Brain pericyte (primary cell): ENCODE measurements around the gene PPM1E.
"Not testable (repeated sequence)": the region's sequence is repeated elsewhere in the genome, so short reads cannot be mapped to it uniquely, and the experiment has no call there.

Experiments
- DNase-seq: peaks from one replicate; pipeline ENCODE4 v3.0.0-alpha.2; 2012; ENCODE audit warnings: low read depth, low spot score

Gene PPM1E

DNA sequence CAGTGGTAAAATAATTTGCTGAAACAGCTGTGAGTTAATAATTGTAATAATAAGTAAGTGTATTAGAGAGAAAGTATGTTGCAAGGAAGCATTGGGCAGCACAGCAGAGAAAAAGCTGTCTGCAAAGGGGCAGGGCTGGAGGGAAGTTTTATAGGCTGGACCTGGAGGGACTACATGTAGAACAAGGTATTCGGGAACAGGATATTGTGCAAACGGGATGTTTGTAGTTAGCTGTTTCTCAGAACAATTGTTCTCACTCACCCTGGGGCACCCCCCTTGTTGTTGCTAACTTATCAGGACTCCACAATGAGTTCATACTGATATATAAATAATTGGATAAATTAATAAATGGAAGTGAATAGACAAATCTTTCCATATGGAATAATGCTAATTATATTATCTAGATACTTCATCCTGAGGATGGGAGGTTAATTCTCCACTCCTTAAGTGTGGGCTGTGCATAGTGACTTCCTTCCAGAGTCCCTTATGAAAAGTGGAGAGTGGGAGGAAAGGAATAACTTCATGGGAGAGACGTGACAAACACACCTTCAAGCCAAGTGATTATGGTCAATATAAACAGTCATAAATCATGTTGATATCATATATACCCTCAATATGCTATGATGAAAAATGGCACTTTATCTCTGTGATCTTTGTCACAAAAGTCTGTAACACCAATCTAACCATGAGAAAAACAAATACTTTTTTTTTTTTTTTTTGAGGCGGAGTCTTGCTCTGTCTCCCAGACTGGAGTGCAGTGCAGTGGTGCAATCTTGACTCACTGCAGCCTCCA is 85.4 kb downstream of the PPM1E start:
- no peak for DNase-seq

DNA sequence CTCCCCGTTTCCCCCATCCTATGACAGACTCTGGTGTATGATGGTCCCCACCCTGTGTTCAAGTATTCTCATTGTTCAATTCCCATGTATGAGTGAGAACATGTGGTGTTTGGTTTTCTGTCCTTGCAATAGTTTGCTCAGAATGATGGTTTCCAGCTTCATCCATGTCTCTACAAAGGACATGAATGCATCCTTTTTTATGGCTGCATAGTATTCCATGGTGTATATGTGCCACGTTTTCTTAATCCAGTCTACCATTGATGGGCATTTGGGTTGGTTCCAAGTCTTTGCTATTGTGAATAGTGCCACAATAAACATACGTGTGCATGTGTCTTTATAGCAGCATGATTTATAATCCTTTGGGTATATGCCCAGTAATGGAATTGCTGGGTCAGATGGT is 90.8 kb downstream of the PPM1E start:
- DNase-seq, result not testable (repeated sequence)

DNA sequence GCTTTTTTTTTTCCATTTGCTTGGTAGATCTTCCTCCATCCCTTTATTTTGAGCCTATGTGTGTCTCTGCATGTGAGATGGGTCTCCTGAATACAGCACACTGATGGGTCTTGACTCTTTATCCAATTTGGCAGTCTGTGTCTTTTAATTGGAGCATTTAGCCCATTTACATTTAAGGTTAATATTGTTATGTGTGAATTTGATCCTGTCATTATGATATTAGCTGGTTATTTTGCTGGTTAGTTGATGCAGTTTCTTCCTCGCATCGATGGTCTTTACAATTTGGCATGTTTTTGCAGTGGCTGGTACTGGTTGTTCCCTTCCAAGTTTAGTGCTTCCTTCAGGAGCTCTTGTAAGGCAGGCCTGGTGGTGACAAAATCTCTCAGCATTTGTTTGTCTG is 94.5 kb downstream of the PPM1E start:
- DNase-seq, result not testable (repeated sequence)

DNA sequence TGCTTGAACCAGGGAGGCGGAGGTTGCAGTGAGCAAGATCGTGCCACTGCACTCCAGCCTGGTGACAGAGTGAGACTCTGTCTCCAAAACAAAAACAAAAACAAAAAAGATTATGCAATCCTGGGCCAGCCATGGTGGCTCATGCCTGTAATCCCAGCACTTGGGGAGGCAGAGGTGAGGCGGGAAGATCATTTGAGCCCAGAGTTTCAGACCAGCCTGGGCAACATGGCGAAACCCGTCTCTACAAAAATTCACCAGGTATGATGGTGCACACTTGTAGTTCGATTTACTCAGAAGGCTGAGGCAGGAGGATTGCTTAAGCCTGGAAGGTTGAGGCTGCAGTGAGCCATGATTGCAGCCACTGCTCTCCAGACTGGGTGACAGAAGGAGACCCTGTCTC is 109.6 kb downstream of the PPM1E start:
- DNase-seq, result no peak

DNA sequence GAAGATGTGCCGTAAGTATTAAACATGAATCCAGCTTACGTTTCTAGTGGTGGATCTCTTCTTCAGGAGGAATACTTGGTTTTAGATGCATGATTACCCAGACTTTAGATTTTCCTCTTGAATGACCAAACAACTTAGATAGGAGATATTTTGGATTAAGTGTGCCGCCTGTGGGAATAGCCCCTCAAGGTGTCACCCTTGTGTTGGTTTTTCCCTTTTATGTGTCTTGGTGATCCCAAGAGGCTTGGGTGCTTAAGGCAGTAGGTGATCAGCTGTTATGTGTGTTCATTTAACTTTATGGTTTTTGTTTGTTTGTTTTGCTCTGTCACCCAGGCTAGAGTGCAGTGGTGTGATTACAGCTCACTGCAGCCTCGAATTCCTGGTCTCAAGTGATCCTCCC is 115.1 kb downstream of the PPM1E start:
- DNase-seq, result no peak

GRCh38 chr17:58873926-58874325 is 118.3 kb downstream of the PPM1E start:
- no peak for DNase-seq

GRCh38 chr17:58875261-58875660 is 119.6 kb downstream of the PPM1E start:
- DNase-seq, result no peak

- no peak for DNase-seq
Measured at GRCh38 chr17:58884161-58884560, 128.5 kb downstream of the PPM1E start.

GRCh38 chr17:58886514-58886913 is 130.9 kb downstream of the PPM1E start:
- DNase-seq, result no peak

- no peak for DNase-seq
Measured at GRCh38 chr17:58889928-58890327, 134.3 kb downstream of the PPM1E start.

DNA sequence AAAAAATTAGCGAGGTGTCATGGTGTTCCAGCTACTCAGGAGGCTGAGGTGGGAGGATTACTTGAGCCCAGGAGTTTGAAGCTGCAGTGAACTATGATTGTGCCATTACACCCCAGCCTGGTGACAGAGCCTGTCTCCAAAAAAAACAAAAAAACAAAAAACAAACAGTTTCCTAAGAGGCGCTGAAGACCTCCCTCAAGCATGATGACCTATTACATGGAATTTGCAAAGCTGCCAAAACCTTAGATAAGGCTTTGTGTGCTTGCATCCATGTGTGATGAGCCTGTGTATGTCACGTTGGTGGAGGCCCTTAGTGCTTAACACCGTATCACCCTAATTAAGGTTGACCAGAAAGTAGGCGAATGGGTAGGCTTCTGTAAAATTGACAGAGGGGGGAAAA is 143.5 kb downstream of the PPM1E start:
- DNase-seq, result no peak

- no peak for DNase-seq
Measured at GRCh38 chr17:58902322-58902721, 146.7 kb downstream of the PPM1E start.

DNA sequence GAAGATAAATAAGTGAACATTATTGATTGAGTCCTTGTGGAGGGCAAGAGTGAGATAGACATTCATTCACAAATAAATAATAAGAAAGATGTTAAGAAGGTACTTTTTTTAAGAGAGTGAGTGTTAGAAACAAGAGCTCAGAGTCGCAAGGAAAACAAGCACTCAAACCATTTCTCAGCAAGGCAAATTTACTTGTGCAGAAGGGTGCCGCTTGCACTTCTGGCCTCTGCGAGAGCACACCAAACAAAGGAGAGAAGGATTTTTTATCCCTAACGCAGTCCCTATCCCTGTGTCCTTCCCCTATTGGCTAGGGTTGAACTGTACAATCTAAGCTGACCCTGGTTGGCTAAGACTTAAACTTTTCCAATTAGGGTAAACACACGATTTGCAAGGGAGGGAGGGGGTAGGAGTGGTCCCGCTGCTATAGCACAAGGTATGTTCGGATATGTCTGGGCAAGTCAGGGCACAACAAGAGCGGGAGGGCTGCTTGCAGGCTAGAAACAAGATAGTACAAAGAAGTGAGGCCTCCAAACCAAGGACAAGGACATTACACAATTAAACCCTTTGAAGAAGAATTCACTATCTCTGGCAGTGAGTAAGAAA is 156.2 kb downstream of the PPM1E start:
- no peak for DNase-seq

GRCh38 chr17:58913552-58913951 is 157.9 kb downstream of the PPM1E start:
- DNase-seq, result no peak

GRCh38 chr17:58913971-58914769 is 158.5 kb downstream of the PPM1E start:
- DNase-seq, result no peak

- DNase-seq, result no peak
Measured at GRCh38 chr17:58917228-58917627, 161.6 kb downstream of the PPM1E start.

- no peak for DNase-seq
Measured at GRCh38 chr17:58918072-58918471, 162.4 kb downstream of the PPM1E start.

DNA sequence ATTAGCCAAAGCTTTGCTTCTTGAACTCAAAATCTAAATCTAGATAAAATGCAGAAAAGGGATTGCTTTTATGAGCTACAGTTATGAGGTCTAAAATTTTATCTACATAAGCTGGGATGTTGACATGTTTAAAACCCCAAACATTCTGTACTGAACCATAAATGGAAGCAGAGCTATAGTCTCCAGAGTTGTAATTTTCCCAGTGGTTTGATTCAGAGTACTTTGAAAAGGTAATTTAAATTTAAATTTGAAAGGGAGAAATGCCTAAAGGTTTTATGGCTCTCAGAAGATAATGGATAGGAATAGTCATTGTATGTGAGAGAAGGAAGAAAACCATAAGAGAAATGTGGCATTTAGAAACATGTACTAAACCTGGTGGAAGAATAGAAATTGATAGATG is 163.2 kb downstream of the PPM1E start:
- DNase-seq, result no peak

GRCh38 chr17:58920773-58921172 is 165.1 kb downstream of the PPM1E start:
- no peak for DNase-seq

GRCh38 chr17:58932956-58933355 is 177.3 kb downstream of the PPM1E start:
- DNase-seq, result no peak

DNA sequence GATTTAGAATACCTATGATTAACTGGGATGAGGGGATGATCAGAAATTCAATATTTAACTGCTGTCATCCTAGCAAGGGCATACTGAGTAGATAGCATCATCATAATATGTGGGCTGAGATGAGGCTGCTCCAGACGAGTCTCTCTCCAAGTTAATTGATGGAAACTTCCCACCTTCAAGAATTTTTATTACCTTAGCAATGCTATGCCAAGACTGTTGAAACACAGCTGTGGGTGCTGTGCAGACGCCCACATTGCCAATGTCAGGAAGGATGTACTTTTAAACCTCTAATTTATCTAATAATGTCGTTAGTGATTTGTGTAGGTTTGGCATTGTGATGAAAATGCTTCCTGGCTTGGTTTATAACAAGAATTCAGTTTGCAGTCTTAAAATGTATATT is 180.6 kb downstream of the PPM1E start:
- DNase-seq, result no peak

GRCh38 chr17:58944166-58944565 is 188.5 kb downstream of the PPM1E start:
- no peak for DNase-seq

- no peak for DNase-seq
Measured at GRCh38 chr17:58947411-58947810, 191.8 kb downstream of the PPM1E start.
